Chondrocyte (in vitro differentiated cells): ENCODE measurements around the gene GSDMA. TPM values are rescaled to one million over a fixed set of nuclear protein-coding genes. Genes with fewer than 3 reads are reported as not detected.

ENCODE experiments used
- DNase-seq: peaks from one replicate; pipeline ENCODE4 v3.0.0; 2021; ENCODE audit warnings: mixed read lengths, low spot score
- H3K27ac Mint-ChIP-seq: one replicate; pipeline ENCODE4 v1.8.0; 2021; ENCODE audit warnings: mild to moderate bottlenecking, moderate library complexity, mixed read lengths; ENCODE audit not compliant: unreplicated experiment
- H3K27me3 Mint-ChIP-seq: 2 replicates; pipeline ENCODE4 v1.8.0; 2021; ENCODE audit warnings: low read depth, mixed read lengths
- H3K36me3 Mint-ChIP-seq: 2 replicates; pipeline ENCODE4 v1.8.0; 2021; ENCODE audit warnings: low read depth, mixed read lengths
- H3K4me1 Mint-ChIP-seq: 2 replicates; pipeline ENCODE4 v1.8.0; 2021; ENCODE audit warnings: low read depth, mild to moderate bottlenecking, mixed read lengths
- H3K4me3 Mint-ChIP-seq: one replicate; pipeline ENCODE4 v1.8.0; 2021; ENCODE audit warnings: mild to moderate bottlenecking, moderate library complexity, mixed read lengths; ENCODE audit not compliant: unreplicated experiment
- H3K9me3 Mint-ChIP-seq: 2 replicates; pipeline ENCODE4 v1.8.0; 2021; ENCODE audit warnings: low read depth, mixed read lengths
- CTCF ChIP-seq: fragments of 200-600 bp; sonication (generic); IDR thresholded peaks from 2 replicates; pipeline ENCODE4 v1.5.0; 2021; ENCODE audit warnings: antibody characterized with exemption, mild to moderate bottlenecking, moderate library complexity
- total RNA-seq: library from RNA; stranded (reverse); gene quantifications from 3 replicates; pipeline ENCODE4 v1.2.1, GENCODE V29; 2021

The GSDMA gene
- total RNA-seq, 1 donor from 2014 or later = not detected

- no peak for TF ChIP-seq CTCF
- no peak overlapping the region for H3K4me3 Mint-ChIP-seq
- no peak for DNase-seq
- H3K27me3 Mint-ChIP-seq = no peaks in the 10 kb centered on the region
- peaks cover 10% of the 10 kb centered on the region for H3K4me1 Mint-ChIP-seq
- peaks cover 4% of the 10 kb centered on the region for H3K36me3 Mint-ChIP-seq
- no peaks in the 10 kb centered on the region for H3K9me3 Mint-ChIP-seq
- no peak overlapping the region for H3K27ac Mint-ChIP-seq
These were observed 51.7 kb downstream of the GSDMA start for GRCh38 chr17:40014375-40014980.

GRCh38 chr17:40015005-40015997 lies 52.5 kb downstream of the GSDMA start, which contains the start of gene CSF3:
TSS of gene CSF3 (plus strand) at chr17:40015440. CDS start at chr17:40015475, 35 bp downstream.
- no peak for DNase-seq

GRCh38 chr17:40015998-40016985 lies 53.5 kb downstream of the GSDMA start:
- Mint-ChIP-seq H3K27me3 (no peaks in the 10 kb centered on the region), H3K4me1 (peaks cover 16% of the 10 kb centered on the region), H3K27ac (no peak overlapping the region), H3K9me3 (no peaks in the 10 kb centered on the region), H3K4me3 (no peak overlapping the region), H3K36me3 (peaks cover 9% of the 10 kb centered on the region)
- no peak for DNase-seq
- no peak for TF ChIP-seq CTCF

More at GRCh38 chr17:40015005-40015997, 52.5 kb downstream of the GSDMA start, which contains the start of gene CSF3:
- no peak within 1 kb of the TSS for H3K27ac Mint-ChIP-seq
- no peak for TF ChIP-seq CTCF
- peaks cover 9% of the 10 kb centered on the region for H3K36me3 Mint-ChIP-seq
- H3K4me3 Mint-ChIP-seq = no peak within 1 kb of the TSS
- peaks cover 10% of the 10 kb centered on the region for H3K4me1 Mint-ChIP-seq
- H3K9me3 Mint-ChIP-seq = no peaks in the 10 kb centered on the region
- no peaks in the 10 kb centered on the region for H3K27me3 Mint-ChIP-seq

- Mint-ChIP-seq H3K4me1 (peaks cover 28% of the 10 kb centered on the region), H3K9me3 (no peaks in the 10 kb centered on the region), H3K36me3 (peaks cover 17% of the 10 kb centered on the region), H3K27ac (no peak overlapping the region), H3K27me3 (no peaks in the 10 kb centered on the region), H3K4me3 (no peak overlapping the region)
- TF ChIP-seq CTCF = no peak
- no peak for DNase-seq
These were observed 54.7 kb downstream of the GSDMA start for GRCh38 chr17:40017422-40018080.
